Central memory CD8-positive, alpha-beta T cell (primary cell): Measurements from ENCODE around the gene SMO.
"Not testable (repeated sequence)": the region's sequence is repeated elsewhere in the genome, so short reads cannot be mapped to it uniquely, and the experiment has no call there.

Experiments used
- ATAC-seq: fragments of 150-1000 bp; cut with Tn5 transposase; replicated peaks from 2 replicates; pipeline ENCODE4 v1.10.0; 2022; ENCODE audit warnings: mild to moderate bottlenecking, moderate FRiP score, moderate number of reproducible peaks; ENCODE audit not compliant: poor library complexity, severe bottlenecking; ENCODE audit errors: extremely low read depth
- DNase-seq, 2 donors: peaks; one replicate each; pipeline ENCODE4 v3.0.0; 2021; ENCODE audit warnings: low spot score in 2 of 2
- H3K27ac Mint-ChIP-seq: one replicate; pipeline ENCODE4 v1.8.0; 2022; ENCODE audit warnings: low read depth, mild to moderate bottlenecking, moderate library complexity, mixed read lengths
- H3K27me3 Mint-ChIP-seq: one replicate; pipeline ENCODE4 v1.8.0; 2022; ENCODE audit warnings: mixed read lengths
- H3K36me3 Mint-ChIP-seq: one replicate; pipeline ENCODE4 v1.8.0; 2022; ENCODE audit warnings: mild to moderate bottlenecking, moderate library complexity, mixed read lengths; ENCODE audit not compliant: insufficient read depth
- H3K4me1 Mint-ChIP-seq: one replicate; pipeline ENCODE4 v1.8.0; 2022; ENCODE audit warnings: mixed read lengths
- H3K4me3 Mint-ChIP-seq: one replicate; pipeline ENCODE4 v1.8.0; 2022; ENCODE audit warnings: mild to moderate bottlenecking, moderate library complexity, mixed read lengths
- H3K9me3 Mint-ChIP-seq: one replicate; pipeline ENCODE4 v1.8.0; 2022; ENCODE audit warnings: mixed read lengths

Gene SMO

GRCh38 chr7:129240119-129240820, 51.8 kb downstream of the SMO start:
- DNase-seq (no peak), ATAC-seq (no peak)
- Mint-ChIP-seq H3K4me1 (peaks cover 18% of the 10 kb centered on the region), H3K36me3 (no peaks in the 10 kb centered on the region), H3K4me3 (no peak overlapping the region), H3K27ac (no peak overlapping the region), H3K27me3 (no peaks in the 10 kb centered on the region), H3K9me3 (no peaks in the 10 kb centered on the region)

- no peaks in the 10 kb centered on the region for H3K27me3 Mint-ChIP-seq
- H3K4me3 Mint-ChIP-seq, result no peak overlapping the region
- no peak overlapping the region for H3K27ac Mint-ChIP-seq
- H3K9me3 Mint-ChIP-seq, result no peaks in the 10 kb centered on the region
- H3K36me3 Mint-ChIP-seq, result no peaks in the 10 kb centered on the region
- no peak for ATAC-seq
- no peak for DNase-seq
- peaks cover 15% of the 10 kb centered on the region for H3K4me1 Mint-ChIP-seq
These were observed 55.8 kb downstream of the SMO start for GRCh38 chr7:129244220-129244619.

- Mint-ChIP-seq H3K4me1 (peaks cover 4% of the 10 kb centered on the region), H3K27ac (no peak overlapping the region), H3K4me3 (no peak overlapping the region), H3K9me3 (no peaks in the 10 kb centered on the region), H3K27me3 (no peaks in the 10 kb centered on the region), H3K36me3 (no peaks in the 10 kb centered on the region)
- no peak for ATAC-seq
- DNase-seq, result no peak
These were observed 57.1 kb downstream of the SMO start for GRCh38 chr7:129245533-129245932.

- no peak overlapping the region for H3K27ac Mint-ChIP-seq
- peaks cover 14% of the 10 kb centered on the region for H3K4me1 Mint-ChIP-seq
- no peaks in the 10 kb centered on the region for H3K9me3 Mint-ChIP-seq
- DNase-seq (no peak), ATAC-seq (no peak)
- H3K27me3 Mint-ChIP-seq, result no peaks in the 10 kb centered on the region
- no peak overlapping the region for H3K4me3 Mint-ChIP-seq
- no peaks in the 10 kb centered on the region for H3K36me3 Mint-ChIP-seq
These were observed 58.7 kb downstream of the SMO start for GRCh38 chr7:129247087-129247486.

GRCh38 chr7:129252128-129252527, 63.7 kb downstream of the SMO start:
- Mint-ChIP-seq H3K4me1 (peaks cover 14% of the 10 kb centered on the region), H3K27ac (no peak overlapping the region), H3K36me3 (no peaks in the 10 kb centered on the region), H3K9me3 (no peaks in the 10 kb centered on the region), H3K27me3 (no peaks in the 10 kb centered on the region), H3K4me3 (no peak overlapping the region)
- ATAC-seq (no peak), DNase-seq (no peak)

GRCh38 chr7:129252603-129253002, 64.2 kb downstream of the SMO start:
- H3K27ac Mint-ChIP-seq, H3K4me3 Mint-ChIP-seq, H3K9me3 Mint-ChIP-seq, H3K27me3 Mint-ChIP-seq, ATAC-seq, H3K36me3 Mint-ChIP-seq, DNase-seq: not testable (repeated sequence)
- peaks cover 14% of the 10 kb centered on the region for H3K4me1 Mint-ChIP-seq

- no peak overlapping the region for H3K4me3 Mint-ChIP-seq
- H3K36me3 Mint-ChIP-seq, result no peaks in the 10 kb centered on the region
- no peaks in the 10 kb centered on the region for H3K27me3 Mint-ChIP-seq
- H3K27ac Mint-ChIP-seq, result no peak overlapping the region
- ATAC-seq (no peak), DNase-seq (no peak)
- peaks cover 26% of the 10 kb centered on the region for H3K4me1 Mint-ChIP-seq
- H3K9me3 Mint-ChIP-seq, result no peaks in the 10 kb centered on the region
These were observed 67.4 kb downstream of the SMO start for GRCh38 chr7:129255800-129256199.

GRCh38 chr7:129256221-129256620, 67.8 kb downstream of the SMO start:
- H3K4me3 Mint-ChIP-seq, result no peak overlapping the region
- H3K27me3 Mint-ChIP-seq, result no peaks in the 10 kb centered on the region
- no peaks in the 10 kb centered on the region for H3K9me3 Mint-ChIP-seq

GRCh38 chr7:129257168-129257567, 68.7 kb downstream of the SMO start:
- ATAC-seq (no peak), DNase-seq (no peak)
- Mint-ChIP-seq H3K27me3 (no peaks in the 10 kb centered on the region), H3K4me1 (peaks cover 19% of the 10 kb centered on the region), H3K27ac (no peak overlapping the region), H3K36me3 (no peaks in the 10 kb centered on the region), H3K9me3 (no peaks in the 10 kb centered on the region), H3K4me3 (no peak overlapping the region)

More at GRCh38 chr7:129256221-129256620, 67.8 kb downstream of the SMO start:
- H3K36me3 Mint-ChIP-seq, result no peaks in the 10 kb centered on the region
- no peak for DNase-seq
- ATAC-seq, result no peak
- H3K4me1 Mint-ChIP-seq, result peaks cover 23% of the 10 kb centered on the region
- no peak overlapping the region for H3K27ac Mint-ChIP-seq

- H3K27ac Mint-ChIP-seq, result no peak overlapping the region
- H3K4me3 Mint-ChIP-seq, result no peak overlapping the region
- DNase-seq (no peak), ATAC-seq (no peak)
- peaks cover 2% of the 10 kb centered on the region for H3K36me3 Mint-ChIP-seq
- H3K4me1 Mint-ChIP-seq, result peaks cover 25% of the 10 kb centered on the region
- no peaks in the 10 kb centered on the region for H3K27me3 Mint-ChIP-seq
- no peaks in the 10 kb centered on the region for H3K9me3 Mint-ChIP-seq
These were observed 70.4 kb downstream of the SMO start for GRCh38 chr7:129258649-129259389.

GRCh38 chr7:129262324-129262723, 73.9 kb downstream of the SMO start:
- H3K27me3 Mint-ChIP-seq, result no peaks in the 10 kb centered on the region
- no peak for DNase-seq
- H3K4me1 Mint-ChIP-seq, result peaks cover 25% of the 10 kb centered on the region
- no peak for ATAC-seq
- H3K9me3 Mint-ChIP-seq, result no peaks in the 10 kb centered on the region
- H3K4me3 Mint-ChIP-seq, result no peak overlapping the region
- peaks cover 2% of the 10 kb centered on the region for H3K36me3 Mint-ChIP-seq
- no peak overlapping the region for H3K27ac Mint-ChIP-seq
